ENCODE data around the gene HUWE1.

HUWE1 gene

DNA sequence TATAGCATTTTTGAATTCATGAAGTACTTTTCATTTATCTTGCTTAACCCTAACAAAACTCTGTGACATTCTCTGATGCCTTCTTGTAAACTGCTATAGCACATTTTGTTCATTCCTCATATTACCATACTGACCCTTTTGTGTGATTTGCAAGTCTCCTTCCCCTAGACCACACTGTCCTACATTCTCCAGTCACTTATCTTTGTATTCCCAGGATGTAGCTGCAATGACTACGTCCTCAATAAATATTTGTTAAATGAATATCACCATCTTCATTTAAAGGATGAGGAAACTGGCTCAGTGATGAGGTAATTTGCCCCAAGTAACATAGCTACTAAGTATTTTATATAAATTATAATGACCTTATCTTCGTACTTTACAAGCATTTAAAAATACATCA, 11.9 kb downstream of the HUWE1 start:
- Histone ChIP-seq H2BK15ac (ENCODE audit: low read length) (no peak overlapping the region), H3K4ac (ENCODE audit: low read length) (no peak overlapping the region), H3K4me3 (ENCODE audit: low read length in 2 of 2) (no peak overlapping the region), H2BK12ac (ENCODE audit: low read length) (no peak overlapping the region), H3K36me3 (replicated peaks in 1 of 2; ENCODE audit: control insufficient read depth in 2 of 2, insufficient read depth in 2 of 2, low read length in 2 of 2) (peaks cover 0 to 95% of the 10 kb centered on the region in 2 donors), H3K4me2 (ENCODE audit: insufficient read depth, low read length, poor library complexity, severe bottlenecking) (no peak overlapping the region), H2AFZ (ENCODE audit: low read length) (no peak overlapping the region), H3K27me3 (ENCODE audit: control insufficient read depth in 3 of 3, insufficient read depth in 3 of 3, low read depth in 1 of 3, low read length in 3 of 3) (no peaks in the 10 kb centered on the region), H3K23ac (ENCODE audit: low read depth, low read length, poor library complexity) (no peak overlapping the region), H4K8ac (ENCODE audit: low read depth, low read length) (no peak overlapping the region), H3K4me1 (ENCODE audit: control insufficient read depth in 2 of 2, insufficient read depth in 1 of 2, low read depth in 1 of 2, low read length in 2 of 2) (no peaks in the 10 kb centered on the region), H3K79me1 (ENCODE audit: low read depth, low read length) (no peaks in the 10 kb centered on the region), H4K91ac (ENCODE audit: low read depth, low read length, poor library complexity) (no peak overlapping the region), H3K9me3 (replicated peaks in 1 of 2; ENCODE audit: control insufficient read depth in 2 of 2, insufficient read depth in 1 of 2, low read depth in 1 of 2, low read length in 2 of 2) (no peaks in the 10 kb centered on the region), H3K18ac (ENCODE audit: low read length) (no peak overlapping the region), H3K14ac (ENCODE audit: low read length) (no peak overlapping the region), H3K27ac (replicated peaks; ENCODE audit: low read length) (no peak overlapping the region), H3K9ac (ENCODE audit: low read depth, low read length, poor library complexity) (no peak overlapping the region), H2BK5ac (ENCODE audit: low read length) (no peak overlapping the region), H2BK120ac (ENCODE audit: low read depth, low read length) (no peak overlapping the region), H2AK5ac (ENCODE audit: low read depth, low read length) (no peak overlapping the region)
- DNase-seq (ENCODE audit: low spot score): no peak
- whole genome bisulfite sequencing, 2 donors (ENCODE audit: extremely low coverage in 2 of 2, insufficient read length in 2 of 2, insufficient replicate concordance in 1 of 2): no CpG with 5 or more reads among the region's 2 CpGs

DNA sequence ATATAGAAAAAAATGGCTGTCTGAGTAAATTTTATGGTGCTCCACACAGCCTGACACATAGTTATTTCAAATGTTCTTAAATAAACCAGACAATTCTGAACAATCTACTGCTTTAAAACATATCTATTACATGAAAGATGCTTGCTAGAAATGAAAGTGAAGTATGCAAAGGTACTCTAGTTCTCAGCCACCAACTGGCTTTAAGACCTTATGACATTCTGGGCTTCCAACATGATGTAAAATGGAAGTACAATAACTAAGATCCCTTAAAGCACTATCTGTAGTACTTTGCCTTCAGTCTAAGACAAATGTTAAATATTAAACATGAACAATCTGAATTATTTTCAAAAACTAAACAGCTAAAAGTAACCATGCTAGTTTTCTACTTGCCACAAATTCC, 17.3 kb downstream of the HUWE1 start:
- Histone ChIP-seq H3K27me3 (ENCODE audit: control insufficient read depth in 3 of 3, insufficient read depth in 3 of 3, low read depth in 1 of 3, low read length in 3 of 3) (no peaks in the 10 kb centered on the region), H2BK12ac (ENCODE audit: low read length) (no peak overlapping the region), H3K14ac (ENCODE audit: low read length) (no peak overlapping the region), H2BK120ac (ENCODE audit: low read depth, low read length) (no peak overlapping the region), H3K79me1 (ENCODE audit: low read depth, low read length) (no peaks in the 10 kb centered on the region), H3K4me2 (ENCODE audit: insufficient read depth, low read length, poor library complexity, severe bottlenecking) (no peak overlapping the region), H2AK5ac (ENCODE audit: low read depth, low read length) (no peak overlapping the region), H3K9ac (ENCODE audit: low read depth, low read length, poor library complexity) (no peak overlapping the region), H3K36me3 (replicated peaks in 1 of 2; ENCODE audit: control insufficient read depth in 2 of 2, insufficient read depth in 2 of 2, low read length in 2 of 2) (peaks cover 0 to 92% of the 10 kb centered on the region in 2 donors), H3K18ac (ENCODE audit: low read length) (no peak overlapping the region), H3K4ac (ENCODE audit: low read length) (no peak overlapping the region), H2BK5ac (ENCODE audit: low read length) (no peak overlapping the region), H3K27ac (replicated peaks; ENCODE audit: low read length) (no peak overlapping the region), H3K9me3 (replicated peaks in 1 of 2; ENCODE audit: control insufficient read depth in 2 of 2, insufficient read depth in 1 of 2, low read depth in 1 of 2, low read length in 2 of 2) (no peaks in the 10 kb centered on the region), H2AFZ (ENCODE audit: low read length) (no peak overlapping the region), H4K8ac (ENCODE audit: low read depth, low read length) (no peak overlapping the region), H3K23ac (ENCODE audit: low read depth, low read length, poor library complexity) (no peak overlapping the region), H2BK15ac (ENCODE audit: low read length) (no peak overlapping the region), H4K91ac (ENCODE audit: low read depth, low read length, poor library complexity) (no peak overlapping the region), H3K4me1 (ENCODE audit: control insufficient read depth in 2 of 2, insufficient read depth in 1 of 2, low read depth in 1 of 2, low read length in 2 of 2) (no peaks in the 10 kb centered on the region), H3K4me3 (ENCODE audit: low read length in 2 of 2) (no peak overlapping the region)
- no peak for DNase-seq (ENCODE audit: low spot score)

DNA sequence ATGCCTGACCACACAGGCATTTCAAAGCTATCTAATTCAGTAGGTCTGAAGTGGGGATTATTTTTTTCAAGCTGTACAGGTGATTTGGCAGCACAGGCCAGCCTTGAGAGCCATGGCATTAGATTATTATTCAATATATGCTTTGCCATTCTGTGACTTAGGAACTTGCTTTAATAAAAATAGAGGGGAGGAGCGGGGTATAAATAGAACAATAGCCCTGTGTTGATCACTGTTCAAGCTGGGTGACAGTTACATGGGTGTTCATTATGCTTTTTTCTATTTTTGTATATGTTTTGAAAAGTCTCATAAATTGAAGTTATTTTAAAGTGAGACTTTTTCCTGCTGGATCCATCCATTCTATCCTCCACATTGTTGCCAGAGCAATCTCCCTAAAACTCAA, 20.3 kb downstream of the HUWE1 start:
- Histone ChIP-seq H2BK15ac (ENCODE audit: low read length) (no peak overlapping the region), H3K4me2 (ENCODE audit: insufficient read depth, low read length, poor library complexity, severe bottlenecking) (no peak overlapping the region), H3K4ac (ENCODE audit: low read length) (no peak overlapping the region), H3K14ac (ENCODE audit: low read length) (no peak overlapping the region), H3K9ac (ENCODE audit: low read depth, low read length, poor library complexity) (no peak overlapping the region), H2AFZ (ENCODE audit: low read length) (no peak overlapping the region), H2BK5ac (ENCODE audit: low read length) (no peak overlapping the region), H3K4me1 (ENCODE audit: control insufficient read depth in 2 of 2, insufficient read depth in 1 of 2, low read depth in 1 of 2, low read length in 2 of 2) (no peaks in the 10 kb centered on the region), H3K79me1 (ENCODE audit: low read depth, low read length) (no peaks in the 10 kb centered on the region), H4K91ac (ENCODE audit: low read depth, low read length, poor library complexity) (no peak overlapping the region), H3K36me3 (replicated peaks in 1 of 2; ENCODE audit: control insufficient read depth in 2 of 2, insufficient read depth in 2 of 2, low read length in 2 of 2) (peaks cover 0 to 86% of the 10 kb centered on the region in 2 donors), H2AK5ac (ENCODE audit: low read depth, low read length) (no peak overlapping the region), H3K9me3 (replicated peaks in 1 of 2; ENCODE audit: control insufficient read depth in 2 of 2, insufficient read depth in 1 of 2, low read depth in 1 of 2, low read length in 2 of 2) (no peaks in the 10 kb centered on the region), H2BK12ac (ENCODE audit: low read length) (no peak overlapping the region), H3K23ac (ENCODE audit: low read depth, low read length, poor library complexity) (no peak overlapping the region), H3K27ac (replicated peaks; ENCODE audit: low read length) (no peak overlapping the region), H3K27me3 (ENCODE audit: control insufficient read depth in 3 of 3, insufficient read depth in 3 of 3, low read depth in 1 of 3, low read length in 3 of 3) (no peaks in the 10 kb centered on the region), H4K8ac (ENCODE audit: low read depth, low read length) (no peak overlapping the region), H2BK120ac (ENCODE audit: low read depth, low read length) (no peak overlapping the region), H3K4me3 (ENCODE audit: low read length in 2 of 2) (no peak overlapping the region), H3K18ac (ENCODE audit: low read length) (no peak overlapping the region)
- DNase-seq (ENCODE audit: low spot score): no peak
- WGBS, 2 donors (ENCODE audit: extremely low coverage in 2 of 2, insufficient read length in 2 of 2, insufficient replicate concordance in 1 of 2): no CpG with 5 or more reads among the region's 1 CpG

DNA sequence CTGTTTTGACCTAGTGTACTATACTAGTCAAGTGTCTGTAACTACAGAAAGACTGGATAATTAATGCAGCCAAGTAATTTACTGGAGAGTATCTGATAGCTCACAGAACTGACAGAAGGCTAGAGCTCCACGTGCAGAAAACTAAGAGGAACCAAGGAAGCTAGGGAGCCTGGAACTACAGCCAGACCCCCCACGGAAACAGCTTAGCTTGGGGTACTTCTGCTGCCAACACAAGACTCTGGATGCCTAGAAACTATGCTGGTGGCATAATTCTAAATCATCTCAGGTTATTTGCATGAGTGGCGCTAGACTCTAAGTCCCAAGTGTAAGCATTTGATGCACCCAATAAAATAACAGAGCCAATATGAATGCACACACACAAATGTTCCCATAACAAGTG, 26.5 kb downstream of the HUWE1 start:
- WGBS, 2 donors (ENCODE audit: extremely low coverage in 2 of 2, insufficient read length in 2 of 2, insufficient replicate concordance in 1 of 2): no CpG with 5 or more reads among the region's 3 CpGs
- Histone ChIP-seq H2AK5ac (ENCODE audit: low read depth, low read length) (no peak overlapping the region), H3K9me3 (replicated peaks in 1 of 2; ENCODE audit: control insufficient read depth in 2 of 2, insufficient read depth in 1 of 2, low read depth in 1 of 2, low read length in 2 of 2) (peaks cover 0 to 3% of the 10 kb centered on the region in 2 donors), H4K91ac (ENCODE audit: low read depth, low read length, poor library complexity) (no peak overlapping the region), H3K4ac (ENCODE audit: low read length) (no peak overlapping the region), H3K18ac (ENCODE audit: low read length) (no peak overlapping the region), H3K36me3 (replicated peaks in 1 of 2; ENCODE audit: control insufficient read depth in 2 of 2, insufficient read depth in 2 of 2, low read length in 2 of 2) (peaks cover 0 to 59% of the 10 kb centered on the region in 2 donors), H3K9ac (ENCODE audit: low read depth, low read length, poor library complexity) (no peak overlapping the region), H2BK12ac (ENCODE audit: low read length) (no peak overlapping the region), H3K4me1 (ENCODE audit: control insufficient read depth in 2 of 2, insufficient read depth in 1 of 2, low read depth in 1 of 2, low read length in 2 of 2) (no peaks in the 10 kb centered on the region), H3K4me2 (ENCODE audit: insufficient read depth, low read length, poor library complexity, severe bottlenecking) (no peak overlapping the region), H2BK120ac (ENCODE audit: low read depth, low read length) (no peak overlapping the region), H2BK15ac (ENCODE audit: low read length) (no peak overlapping the region), H3K4me3 (ENCODE audit: low read length in 2 of 2) (no peak overlapping the region), H3K27me3 (ENCODE audit: control insufficient read depth in 3 of 3, insufficient read depth in 3 of 3, low read depth in 1 of 3, low read length in 3 of 3) (no peaks in the 10 kb centered on the region), H4K8ac (ENCODE audit: low read depth, low read length) (no peak overlapping the region), H3K79me1 (ENCODE audit: low read depth, low read length) (no peaks in the 10 kb centered on the region), H3K23ac (ENCODE audit: low read depth, low read length, poor library complexity) (no peak overlapping the region), H2BK5ac (ENCODE audit: low read length) (no peak overlapping the region), H2AFZ (ENCODE audit: low read length) (no peak overlapping the region), H3K27ac (replicated peaks; ENCODE audit: low read length) (no peak overlapping the region), H3K14ac (ENCODE audit: low read length) (no peak overlapping the region)
- no peak for DNase-seq (ENCODE audit: low spot score)

Measured in neuronal stem cell (in vitro differentiated cells).